Astrocyte of the spinal cord (primary cell): ENCODE data around the gene C2CD4D.

ENCODE experiments used
- DNase-seq: peaks from one replicate; pipeline ENCODE4 v3.0.0; 2011; ENCODE audit warnings: low read depth, low spot score
- H3K4me3 ChIP-seq: 2 replicates; pipeline ENCODE4 v1.5.1; 2011; ENCODE audit warnings: low read depth, mild to moderate bottlenecking, low read length, moderate library complexity
- CTCF ChIP-seq: IDR thresholded peaks from 2 replicates; pipeline ENCODE4 v1.5.1; 2012; ENCODE audit warnings: low read depth, mild to moderate bottlenecking, low read length, inconsistent platforms
- in situ Hi-C: cut with HindIII; loops from 2 replicates; pipeline ENCODE4 v1.10.0; 2017; ENCODE audit warnings: low sequenced_read_pairs

The C2CD4D gene

DNA sequence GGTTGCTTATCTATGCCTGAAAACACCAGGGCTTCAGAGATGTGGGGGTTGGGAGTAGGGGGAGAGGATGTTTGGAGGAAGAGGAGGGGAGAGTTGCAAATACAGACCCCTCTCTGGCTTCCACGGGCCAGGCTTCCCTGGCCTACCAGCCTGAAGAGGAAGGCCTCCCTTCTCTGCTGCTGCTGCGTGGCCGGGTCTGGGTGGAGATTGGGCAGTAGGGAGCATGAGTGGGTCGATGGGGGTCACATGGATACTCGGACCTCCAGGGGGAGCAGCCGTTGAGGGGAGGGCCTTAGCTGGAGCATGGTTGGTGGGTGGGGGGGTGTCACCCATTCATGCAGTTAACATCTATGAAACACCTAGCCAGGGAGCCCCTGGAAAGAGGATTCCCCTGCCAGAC lies 9.6 kb downstream of the C2CD4D start:
- in situ Hi-C loops, result no loop called here
- TF ChIP-seq CTCF, result no peak
- no peak overlapping the region for H3K4me3 ChIP-seq
- no peak for DNase-seq

GRCh38 chr1:151829352-151830046 lies 10.1 kb downstream of the C2CD4D start:
- TF ChIP-seq CTCF, result no peak
- DNase-seq, result no peak
- in situ Hi-C loops, result no loop called here
- no peak overlapping the region for H3K4me3 ChIP-seq

DNA sequence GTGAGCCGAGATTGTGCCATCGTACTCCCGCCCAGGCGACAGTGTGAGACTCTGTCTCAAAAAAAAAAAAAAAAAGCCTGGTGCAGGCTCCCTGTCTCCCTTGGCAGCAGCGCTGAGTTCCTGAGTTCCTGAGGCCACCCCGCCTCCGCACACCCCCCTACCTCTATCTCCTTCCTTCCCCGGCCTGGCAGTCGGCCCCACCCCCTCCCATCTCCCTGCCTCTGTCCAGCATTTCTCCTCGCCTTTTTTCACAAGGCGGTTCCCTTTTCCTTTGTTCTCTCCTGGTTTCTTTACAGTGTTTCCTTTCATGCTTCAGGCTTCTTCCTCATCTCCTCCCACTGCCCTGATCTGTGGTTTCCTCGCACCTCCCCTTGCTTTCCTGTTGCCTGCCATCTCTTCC lies 10.7 kb downstream of the C2CD4D start:
- in situ Hi-C loops, result no loop called here
- H3K4me3 ChIP-seq, result no peak overlapping the region
- TF ChIP-seq CTCF, result no peak
- peak; percentile 12 for DNase-seq

- TF ChIP-seq CTCF, result no peak
- DNase-seq, result no peak
- in situ Hi-C loops, result no loop called here
Measured at GRCh38 chr1:151827853-151828252, 11.8 kb downstream of the C2CD4D start.

DNA sequence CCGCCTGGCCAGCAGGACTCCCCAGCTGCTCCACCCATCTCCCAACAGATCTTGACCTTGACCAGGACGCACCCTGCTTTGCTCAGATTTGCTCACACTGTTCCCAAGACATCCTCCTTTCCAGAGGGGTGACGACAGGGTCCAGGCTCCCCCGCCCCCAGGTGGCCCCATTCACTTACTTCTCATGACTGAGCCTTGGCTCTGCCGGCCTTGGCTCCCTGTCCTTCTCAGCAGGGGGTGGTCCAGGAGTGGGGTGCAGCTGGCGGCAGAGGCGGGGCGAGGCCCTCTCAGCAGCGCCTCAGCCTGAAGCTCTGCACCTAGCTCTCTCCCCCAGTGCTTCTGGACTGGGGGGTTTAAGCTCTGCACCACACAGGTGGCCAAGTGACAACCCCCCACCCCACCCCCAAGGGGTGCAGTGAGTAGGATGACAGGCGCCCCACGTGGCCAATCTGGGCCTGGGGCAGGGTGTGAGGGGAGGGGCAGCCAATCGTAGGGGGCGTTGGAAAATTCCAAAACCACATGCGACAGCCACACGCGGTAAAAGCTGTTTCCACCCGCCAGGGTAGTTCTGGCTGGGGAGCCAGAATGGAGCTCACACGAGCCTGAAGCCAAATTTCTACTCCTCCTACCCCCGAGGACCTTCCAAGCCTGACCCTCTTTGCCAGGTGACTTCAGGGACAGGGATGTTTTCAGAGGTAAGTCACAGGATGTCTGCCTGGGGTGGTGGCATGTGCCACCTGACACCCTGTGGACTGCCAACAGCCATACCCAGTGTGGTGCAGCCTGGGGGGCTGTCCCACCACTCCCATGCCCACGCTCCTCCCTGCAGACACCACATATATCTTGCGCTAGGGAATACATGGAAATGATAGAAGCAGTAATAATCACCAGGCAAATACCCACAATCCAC lies 13.6 kb downstream of the C2CD4D start:
- in situ Hi-C loops, result no loop called here
- DNase-seq, result no peak
- no peak overlapping the region for H3K4me3 ChIP-seq
- no peak for TF ChIP-seq CTCF

More at GRCh38 chr1:151827853-151828252, 11.8 kb downstream of the C2CD4D start:
- H3K4me3 ChIP-seq, result no peak overlapping the region

DNA sequence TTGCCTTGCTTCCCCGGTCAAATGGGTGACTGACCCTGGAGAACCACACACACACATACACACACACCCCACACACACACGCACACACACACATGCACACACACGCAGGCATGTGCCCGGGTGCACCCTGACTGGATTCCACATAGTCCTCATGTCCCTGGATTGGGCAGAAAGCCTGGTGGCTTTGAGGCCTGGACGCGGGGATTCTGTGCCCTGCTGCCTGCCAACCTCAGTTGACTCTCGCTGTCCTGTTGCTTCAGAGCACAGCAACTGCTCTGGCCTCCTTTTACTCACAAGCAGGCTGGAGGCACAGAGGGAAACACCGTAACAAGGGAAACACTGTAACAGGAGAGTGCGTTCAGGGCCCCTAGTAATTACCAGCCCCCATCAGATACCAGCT lies 14.4 kb downstream of the C2CD4D start:
- TF ChIP-seq CTCF, result no peak
- H3K4me3 ChIP-seq, result no peak overlapping the region
- in situ Hi-C loops, result no loop called here
- DNase-seq, result no peak
